Measurements from ENCODE around the gene CREBL2.

The CREBL2 gene

DNA sequence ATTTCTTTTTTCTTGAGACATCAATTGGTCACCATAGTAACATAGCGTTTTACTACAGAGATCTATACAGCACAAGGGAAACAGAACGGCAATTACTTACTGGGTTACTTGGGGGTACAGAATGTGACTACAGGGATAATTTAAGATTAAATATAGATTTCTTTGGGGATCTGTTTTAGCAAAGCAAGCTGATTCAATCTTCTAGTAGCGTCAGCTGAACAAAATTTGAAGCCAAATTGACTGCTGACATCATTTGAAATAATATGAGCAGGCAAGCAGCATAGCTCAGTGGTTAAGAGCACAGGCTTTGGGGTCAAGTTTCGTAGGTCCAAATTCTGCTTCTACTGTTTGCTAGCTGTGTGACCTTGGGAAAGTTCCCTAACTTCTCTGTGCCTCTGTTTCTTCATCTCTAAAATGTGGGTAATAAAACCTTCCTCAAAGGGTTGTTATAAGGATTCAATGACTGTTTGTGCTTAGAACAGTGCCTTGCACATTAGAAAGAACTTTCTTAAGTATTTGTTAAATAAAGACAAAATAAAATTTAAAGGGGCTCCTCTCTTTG, 71.5 kb downstream of the CREBL2 start:
- DNase-seq: no peak

DNA sequence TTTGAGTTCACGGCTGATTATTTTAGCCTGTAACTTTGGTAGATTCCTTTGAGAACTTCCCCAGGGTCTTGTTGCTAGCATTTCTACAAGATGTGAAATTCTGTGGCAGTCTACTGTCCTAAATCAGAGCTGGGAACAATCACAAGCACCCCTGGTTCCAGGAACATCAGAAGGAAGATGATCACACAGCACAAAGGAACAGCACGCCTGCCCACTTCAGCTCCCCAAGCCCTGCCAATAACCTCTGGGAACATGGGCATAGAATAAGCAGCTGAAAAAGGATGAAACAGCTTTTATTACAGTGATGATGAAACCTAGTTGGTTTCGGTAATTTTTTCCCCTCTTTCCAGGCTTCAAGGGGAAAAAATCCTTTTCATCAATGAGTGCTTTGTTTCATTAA, 72.0 kb downstream of the CREBL2 start:
- peak; percentile 2 for DNase-seq

DNA sequence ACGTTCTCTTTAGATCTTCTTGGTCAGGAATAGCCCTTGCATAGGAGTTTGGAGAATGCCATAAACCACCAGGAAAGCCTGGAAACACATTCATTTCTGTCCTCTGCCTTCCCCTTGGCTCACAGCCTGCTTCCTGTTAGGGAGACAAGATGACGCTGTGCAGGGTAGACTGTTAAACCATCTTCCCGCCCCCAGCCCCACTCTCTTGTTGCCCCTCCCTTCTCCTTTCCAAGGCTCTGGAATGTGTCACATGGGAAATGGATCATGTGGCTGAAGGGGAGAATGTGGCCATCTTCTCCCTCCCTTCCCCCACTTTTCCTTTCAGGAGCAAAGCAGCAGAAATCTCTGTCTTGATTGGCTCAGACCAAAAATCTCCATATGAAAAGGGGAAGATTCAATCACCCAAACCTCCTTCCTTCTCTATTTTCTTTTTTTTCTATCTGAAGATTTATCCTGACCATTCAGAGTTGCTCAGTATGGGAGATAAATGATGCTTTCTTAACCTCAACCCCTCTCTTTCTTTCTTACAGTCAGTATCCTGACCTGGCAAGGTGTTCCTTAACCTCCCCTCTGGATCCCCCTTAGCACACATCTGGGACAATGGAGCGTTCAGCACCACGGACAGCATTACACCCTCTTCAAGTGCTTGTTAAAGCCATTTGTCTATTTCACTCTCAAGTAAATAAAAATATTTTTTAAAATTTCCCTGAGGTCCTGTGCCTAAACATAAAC, 72.9 kb downstream of the CREBL2 start:
- DNase-seq: peak; percentile 53

GRCh38 chr12:12685305-12685704, 73.6 kb downstream of the CREBL2 start:
- peak; percentile 88 for DNase-seq

GRCh38 chr12:12686472-12686871, 74.8 kb downstream of the CREBL2 start:
- no peak for DNase-seq

DNA sequence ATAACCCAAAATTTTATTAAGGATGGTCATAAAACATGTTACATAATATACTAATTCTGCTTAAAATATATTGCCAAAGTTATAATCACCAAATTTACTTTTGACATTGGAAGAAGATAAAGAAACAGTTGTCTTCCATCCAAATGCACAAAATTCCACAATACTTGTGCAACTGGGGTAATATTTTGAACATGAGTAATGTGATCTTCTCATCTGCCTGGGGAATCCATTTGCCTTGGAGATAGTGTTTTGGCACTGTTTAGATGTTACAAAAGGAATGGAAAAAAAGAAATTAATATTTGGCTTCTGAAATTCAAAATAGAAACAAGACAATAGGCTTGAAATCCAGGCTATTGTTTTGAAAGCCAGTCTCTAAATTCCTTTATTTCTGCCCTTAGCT, 75.2 kb downstream of the CREBL2 start:
- no peak for DNase-seq

DNA sequence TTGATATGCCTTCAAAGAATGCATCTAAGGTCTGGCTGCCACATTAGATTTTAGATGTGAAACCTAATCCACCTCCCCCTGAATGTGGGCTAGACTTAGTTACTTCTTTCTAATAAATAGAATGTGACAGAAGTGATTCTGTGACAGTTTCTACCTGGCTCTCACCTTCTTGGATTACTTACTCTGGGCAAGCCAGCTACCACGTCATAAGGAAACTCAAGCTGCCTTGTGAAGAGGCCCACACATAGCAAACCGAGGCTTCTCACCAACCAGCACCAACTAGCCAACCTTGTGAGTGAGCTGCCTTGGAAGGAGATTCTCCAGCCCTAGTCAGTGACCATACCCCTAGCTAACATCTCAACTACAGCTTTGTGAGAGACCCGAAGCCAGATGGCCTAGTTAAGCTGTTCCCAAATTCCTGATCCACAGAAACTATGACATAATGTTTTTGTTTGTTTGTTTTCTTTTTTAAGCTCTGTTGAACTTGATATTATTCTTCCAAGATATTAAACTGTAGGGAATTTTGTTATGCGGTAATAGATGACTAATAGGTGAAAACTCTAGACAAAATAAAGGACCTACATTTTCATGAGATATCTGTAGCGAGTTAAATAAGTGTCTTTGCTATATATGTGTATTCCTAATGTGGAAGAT, 78.1 kb downstream of the CREBL2 start:
- no peak for DNase-seq

DNA sequence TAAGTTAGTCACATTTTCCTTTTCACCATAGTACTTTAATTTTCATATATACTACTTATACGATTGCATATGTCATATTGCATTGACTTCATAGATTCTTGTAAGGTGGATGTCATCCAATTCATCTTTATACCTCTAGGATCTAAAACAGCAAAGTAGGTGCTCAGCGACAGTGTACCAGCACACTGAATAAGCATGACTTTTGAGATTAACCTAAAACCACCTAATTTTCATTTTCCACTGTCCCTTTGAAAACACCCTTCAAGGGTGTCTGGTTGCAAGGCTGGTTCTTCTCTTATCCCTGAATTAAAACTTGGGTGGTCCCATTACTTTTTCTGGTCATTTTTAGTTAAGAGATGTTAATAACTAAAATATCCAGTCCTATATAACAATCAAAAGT, 79.9 kb downstream of the CREBL2 start:
- no peak for DNase-seq

GRCh38 chr12:12693111-12693671, 81.5 kb downstream of the CREBL2 start:
- no peak for DNase-seq
